PFSK-1 (cell line): ENCODE measurements around the gene MMRN1.

Source experiments
- FOXP2 ChIP-seq: optimal IDR thresholded peaks from 2 replicates; pipeline ENCODE3; 2011; ENCODE audit warnings: borderline replicate concordance, control low read depth, inconsistent platforms; ENCODE audit not compliant: insufficient read depth; ENCODE audit errors: extremely low read length, extremely low read depth
- POLR2AphosphoS5 ChIP-seq: IDR thresholded peaks from 2 replicates; pipeline ENCODE4 v1.6.1; 2012; ENCODE audit warnings: low read depth, mild to moderate bottlenecking, control low read depth, low read length, moderate library complexity
- SIN3A ChIP-seq: IDR thresholded peaks from 2 replicates; pipeline ENCODE4 v1.6.1; 2012; ENCODE audit warnings: mild to moderate bottlenecking, low read length, moderate library complexity, borderline replicate concordance; ENCODE audit not compliant: insufficient read depth
- TAF1 ChIP-seq: IDR thresholded peaks from 2 replicates; pipeline ENCODE4 v1.6.1; 2012; ENCODE audit warnings: low read length, control low read depth, borderline replicate concordance; ENCODE audit not compliant: insufficient read depth
- TF ChIP-seq, protein P1 (sequence below), 2 experiments: IDR thresholded peaks; 2 replicates each; pipeline versions ENCODE4 v1.6.1 to v1.8.0; 2011 to 2012; ENCODE audit warnings: low read depth in 2 of 2, low read length in 2 of 2, control low read depth in 1 of 2, inconsistent platforms in 1 of 2, mild to moderate bottlenecking in 1 of 2, moderate library complexity in 1 of 2; ENCODE audit not compliant: insufficient read depth in 1 of 2

Gene MMRN1

DNA sequence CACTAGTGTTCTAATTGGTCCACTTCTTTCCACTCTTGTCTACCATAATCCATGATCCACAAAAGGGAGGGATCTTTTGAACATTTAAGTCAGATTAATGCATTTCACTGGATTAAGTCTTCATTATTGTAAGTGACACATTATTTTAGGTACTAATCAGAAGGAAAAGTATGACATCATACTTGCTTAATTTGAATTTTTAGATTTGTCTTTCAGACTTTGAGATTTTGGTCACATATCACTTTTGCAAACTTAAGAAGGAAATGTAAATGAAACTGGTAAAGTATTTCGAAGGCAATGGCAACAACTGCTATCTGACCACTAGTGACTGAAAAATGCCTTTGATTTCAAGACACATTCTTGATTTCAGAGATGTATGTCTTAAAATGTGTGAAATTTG, 5.2 kb downstream of the MMRN1 start:
- TF ChIP-seq TAF1 (no peak), SIN3A (no peak), FOXP2 (no peak), POLR2AphosphoS5 (no peak)
- TF ChIP-seq, protein P1, sequence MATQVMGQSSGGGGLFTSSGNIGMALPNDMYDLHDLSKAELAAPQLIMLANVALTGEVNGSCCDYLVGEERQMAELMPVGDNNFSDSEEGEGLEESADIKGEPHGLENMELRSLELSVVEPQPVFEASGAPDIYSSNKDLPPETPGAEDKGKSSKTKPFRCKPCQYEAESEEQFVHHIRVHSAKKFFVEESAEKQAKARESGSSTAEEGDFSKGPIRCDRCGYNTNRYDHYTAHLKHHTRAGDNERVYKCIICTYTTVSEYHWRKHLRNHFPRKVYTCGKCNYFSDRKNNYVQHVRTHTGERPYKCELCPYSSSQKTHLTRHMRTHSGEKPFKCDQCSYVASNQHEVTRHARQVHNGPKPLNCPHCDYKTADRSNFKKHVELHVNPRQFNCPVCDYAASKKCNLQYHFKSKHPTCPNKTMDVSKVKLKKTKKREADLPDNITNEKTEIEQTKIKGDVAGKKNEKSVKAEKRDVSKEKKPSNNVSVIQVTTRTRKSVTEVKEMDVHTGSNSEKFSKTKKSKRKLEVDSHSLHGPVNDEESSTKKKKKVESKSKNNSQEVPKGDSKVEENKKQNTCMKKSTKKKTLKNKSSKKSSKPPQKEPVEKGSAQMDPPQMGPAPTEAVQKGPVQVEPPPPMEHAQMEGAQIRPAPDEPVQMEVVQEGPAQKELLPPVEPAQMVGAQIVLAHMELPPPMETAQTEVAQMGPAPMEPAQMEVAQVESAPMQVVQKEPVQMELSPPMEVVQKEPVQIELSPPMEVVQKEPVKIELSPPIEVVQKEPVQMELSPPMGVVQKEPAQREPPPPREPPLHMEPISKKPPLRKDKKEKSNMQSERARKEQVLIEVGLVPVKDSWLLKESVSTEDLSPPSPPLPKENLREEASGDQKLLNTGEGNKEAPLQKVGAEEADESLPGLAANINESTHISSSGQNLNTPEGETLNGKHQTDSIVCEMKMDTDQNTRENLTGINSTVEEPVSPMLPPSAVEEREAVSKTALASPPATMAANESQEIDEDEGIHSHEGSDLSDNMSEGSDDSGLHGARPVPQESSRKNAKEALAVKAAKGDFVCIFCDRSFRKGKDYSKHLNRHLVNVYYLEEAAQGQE (IDR thresholded peaks at IDR 0.05; ENCODE audit: insufficient read depth in 1 of 2, low read depth in 2 of 2, low read length in 2 of 2), result no peak

DNA sequence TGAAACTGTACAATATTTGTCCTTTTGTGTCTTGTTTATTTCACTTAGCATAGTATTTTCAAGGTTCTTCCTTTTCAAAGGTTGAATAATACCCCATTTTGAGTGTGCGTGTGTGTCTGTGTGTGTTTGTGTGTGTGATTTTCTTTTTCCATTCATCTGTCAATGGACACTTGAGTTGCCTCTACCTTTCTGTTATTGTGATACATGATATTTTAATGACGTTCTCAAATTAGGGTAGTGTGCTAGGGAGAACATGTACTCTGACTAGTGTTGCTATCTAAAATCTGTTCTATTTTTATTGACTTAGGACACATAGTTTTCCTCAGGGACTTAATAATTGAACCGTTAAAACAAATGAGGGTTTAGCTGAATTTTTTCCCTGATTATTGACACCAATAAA, 9.9 kb downstream of the MMRN1 start:
- TF ChIP-seq POLR2AphosphoS5, result no peak
- TF ChIP-seq, protein P1 (IDR thresholded peaks at IDR 0.05; ENCODE audit: insufficient read depth in 1 of 2, low read depth in 2 of 2, low read length in 2 of 2), result no peak
- TF ChIP-seq FOXP2, result no peak
- no peak for TF ChIP-seq TAF1
- no peak for TF ChIP-seq SIN3A

DNA sequence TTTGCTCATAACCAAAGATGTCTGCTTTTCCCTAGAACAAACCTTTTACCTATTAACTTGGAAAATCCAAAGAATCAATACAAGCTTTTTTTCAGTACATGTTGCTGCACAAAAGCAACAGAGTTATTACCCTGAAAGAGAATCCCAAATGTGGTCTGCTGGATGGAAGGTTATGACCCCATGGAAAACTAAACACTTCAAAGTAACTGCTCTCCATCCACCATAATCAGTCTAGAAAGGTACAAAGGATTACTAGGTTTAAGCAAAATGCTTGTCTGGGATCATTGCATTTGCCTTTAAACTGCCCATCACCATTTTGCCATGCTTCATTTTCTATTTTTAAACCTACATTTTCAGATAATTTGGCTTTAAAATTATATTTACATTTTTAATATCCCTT, 11.7 kb downstream of the MMRN1 start:
- TF ChIP-seq SIN3A, result no peak

DNA sequence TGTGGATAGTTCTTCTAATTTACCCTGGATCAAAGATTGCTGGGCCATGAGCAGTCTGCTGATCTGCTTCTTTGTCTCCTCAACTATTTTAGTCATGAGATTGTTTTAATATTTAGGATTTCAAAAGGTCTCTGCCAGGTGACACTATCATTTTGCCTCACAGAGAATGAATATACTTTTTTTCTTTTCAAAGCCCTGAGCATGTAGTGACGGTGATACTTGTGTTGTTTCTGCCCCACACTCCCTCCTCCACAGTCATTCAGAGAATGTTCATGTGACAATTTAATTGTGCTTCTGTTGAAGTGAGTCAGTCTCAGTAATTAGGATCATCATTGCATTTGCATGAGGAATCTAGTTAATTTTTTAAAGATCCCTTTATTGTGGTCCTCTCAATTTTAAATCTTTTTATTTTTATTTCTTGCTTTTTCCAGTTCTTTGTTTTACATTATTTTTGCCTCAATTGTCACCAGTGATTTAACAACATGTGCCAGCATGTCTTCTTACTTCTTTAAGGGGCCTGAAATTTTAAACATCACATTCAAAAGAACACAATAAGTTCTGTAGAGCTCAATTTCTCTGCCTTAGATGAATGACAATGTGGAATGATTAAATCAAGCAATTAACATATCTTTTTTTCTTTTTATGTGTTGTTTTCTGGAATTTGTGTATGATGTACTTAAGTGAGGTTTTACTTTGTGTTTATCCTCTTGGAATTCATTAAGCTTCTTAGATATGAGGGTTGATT, 12.3 kb downstream of the MMRN1 start:
- TF ChIP-seq TAF1 (no peak), FOXP2 (no peak), SIN3A (no peak), POLR2AphosphoS5 (no peak)
- TF ChIP-seq, protein P1 (IDR thresholded peaks at IDR 0.05; ENCODE audit: insufficient read depth in 1 of 2, low read depth in 2 of 2, low read length in 2 of 2), result no peak

DNA sequence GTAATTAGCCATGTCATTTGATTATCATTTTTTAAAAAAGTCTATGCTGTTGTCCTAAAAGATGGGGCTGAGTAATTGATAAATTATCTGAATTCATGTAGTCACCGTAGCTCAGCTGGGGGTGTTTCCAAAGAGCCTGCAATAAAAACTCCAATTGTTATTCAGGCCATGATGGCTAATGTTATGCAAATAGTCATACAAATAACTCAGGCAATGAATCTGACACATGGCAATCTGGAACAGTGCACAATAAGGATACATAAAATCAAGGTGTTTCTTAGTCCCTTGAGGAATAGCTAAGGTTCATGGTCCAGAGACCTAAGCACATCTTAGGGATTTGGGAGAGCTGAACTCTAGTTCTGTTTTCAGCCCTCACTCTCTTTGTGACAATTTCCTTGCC, 15.2 kb downstream of the MMRN1 start:
- no peak for TF ChIP-seq TAF1
- TF ChIP-seq, protein P1 (IDR thresholded peaks at IDR 0.05; ENCODE audit: insufficient read depth in 1 of 2, low read depth in 2 of 2, low read length in 2 of 2), result no peak
- no peak for TF ChIP-seq POLR2AphosphoS5
- TF ChIP-seq FOXP2, result no peak
- TF ChIP-seq SIN3A, result no peak
